ENCODE data around the gene RANBP10. TPM values are rescaled to one million over a fixed set of nuclear protein-coding genes. Genes with fewer than 3 reads are reported as not detected.

RANBP10 gene
- total RNA-seq, 2 experiments from 2014 or later: 12.3 to 20.0 TPM

DNA sequence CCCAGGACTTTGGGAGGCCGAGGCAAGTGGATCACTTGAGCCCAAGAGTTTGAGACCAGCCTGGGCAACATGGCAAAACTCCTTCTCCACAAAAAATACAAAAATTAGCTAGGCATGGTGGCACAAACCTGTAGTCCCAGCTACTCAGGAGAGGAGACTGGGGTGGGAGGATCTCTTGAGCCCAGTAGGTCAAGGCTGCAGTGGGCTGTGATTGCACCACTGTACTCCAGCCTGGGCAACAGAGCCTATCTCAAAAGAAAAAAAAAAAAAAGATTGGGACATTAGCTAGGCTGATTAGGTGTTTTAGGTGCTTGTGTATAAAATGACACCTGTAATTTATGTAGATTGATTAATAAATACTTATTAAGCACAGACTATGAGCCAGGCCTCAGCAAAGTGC, 97.3 kb downstream of the RANBP10 start:
- Histone ChIP-seq H3K4me1 (ENCODE audit: insufficient read depth, low read length, poor library complexity, severe bottlenecking) (peaks cover under 1% of the 10 kb centered on the region), H3K4me2 (ENCODE audit: low read length) (no peak overlapping the region), H3K9me3 (ENCODE audit: low read length) (no peaks in the 10 kb centered on the region), H3K4me3 (ENCODE audit: low read depth, low read length, poor library complexity, severe bottlenecking) (no peak overlapping the region), H3K9me2 (ENCODE audit: insufficient read depth, low read length) (no peaks in the 10 kb centered on the region), H3K27ac (ENCODE audit: low read depth, low read length, poor library complexity, severe bottlenecking) (no peak overlapping the region), H3K79me2 (ENCODE audit: insufficient read depth, low read depth, low read length) (peaks cover 8% of the 10 kb centered on the region; the same call in 1 of the 2 replicates), H4K20me1 (ENCODE audit: insufficient read depth, low read length) (no peaks in the 10 kb centered on the region), H2AFZ (ENCODE audit: low read length) (no peak overlapping the region), H3K36me3 (ENCODE audit: insufficient read depth, low read length) (no peaks in the 10 kb centered on the region)
- BruUV-seq (replicated peaks): no TSS peak
- no peak for DNase-seq (ENCODE audit: low spot score)
- intact Hi-C loops (cut with micrococcal nuclease; ENCODE audit: unreplicated experiment): no loop called here
- ChIA-PET CTCF (ENCODE audit: unreplicated experiment) (no interaction called here), POLR2A (interaction anchor here (0.7 to 1.1 kb wide), 3 partner anchors 11 to 109 kb away, joined by 3 to 5 read pairs (median 3); no protein-coding TSS in a partner anchor)
- TF ChIP-seq CTCF (conservative IDR thresholded peaks at IDR 0.05; ENCODE audit: low read length): no peak
- TF ChIP-seq EZH2phosphoT487 (IDR thresholded peaks at IDR 0.05; ENCODE audit: borderline replicate concordance, low read depth, low read length): no peak

- CTCF ChIA-PET (ENCODE audit: unreplicated experiment): no interaction called here
- H2AFZ ChIP-seq (ENCODE audit: low read length): no peak overlapping the region
- no peak for DNase-seq (ENCODE audit: low spot score)
- POLR2A ChIA-PET: interaction anchor here (0.6 to 1.0 kb wide), 3 partner anchors 16 to 1455 kb away, joined by 3 to 5 read pairs (median 4); no protein-coding TSS in a partner anchor
- no peak overlapping the region for H3K27ac ChIP-seq (ENCODE audit: low read depth, low read length, poor library complexity, severe bottlenecking)
- BruUV-seq (replicated peaks): no TSS peak
- H3K9me2 ChIP-seq (ENCODE audit: insufficient read depth, low read length): no peaks in the 10 kb centered on the region
- no peak overlapping the region for H3K4me3 ChIP-seq (ENCODE audit: low read depth, low read length, poor library complexity, severe bottlenecking)
- TF ChIP-seq EZH2phosphoT487 (IDR thresholded peaks at IDR 0.05; ENCODE audit: borderline replicate concordance, low read depth, low read length) (no peak), CTCF (conservative IDR thresholded peaks at IDR 0.05; ENCODE audit: low read length) (no peak)
- H3K79me2 ChIP-seq (ENCODE audit: insufficient read depth, low read depth, low read length): peaks cover 3% of the 10 kb centered on the region; the same call in 1 of the 2 replicates
- intact Hi-C loops (cut with micrococcal nuclease; ENCODE audit: unreplicated experiment): no loop called here
- no peaks in the 10 kb centered on the region for H3K9me3 ChIP-seq (ENCODE audit: low read length)
- peaks cover 5% of the 10 kb centered on the region for H3K4me1 ChIP-seq (ENCODE audit: insufficient read depth, low read length, poor library complexity, severe bottlenecking)
- no peaks in the 10 kb centered on the region for H4K20me1 ChIP-seq (ENCODE audit: insufficient read depth, low read length)
- no peaks in the 10 kb centered on the region for H3K36me3 ChIP-seq (ENCODE audit: insufficient read depth, low read length)
- no peak overlapping the region for H3K4me2 ChIP-seq (ENCODE audit: low read length)
These were observed 98.0 kb downstream of the RANBP10 start for GRCh38 chr16:67708368-67708771.

GRCh38 chr16:67707790-67708189, 98.6 kb downstream of the RANBP10 start:
- no TSS peak for BruUV-seq (replicated peaks)
- Histone ChIP-seq H3K4me3 (ENCODE audit: low read depth, low read length, poor library complexity, severe bottlenecking) (no peak overlapping the region), H3K4me2 (ENCODE audit: low read length) (no peak overlapping the region), H2AFZ (ENCODE audit: low read length) (no peak overlapping the region), H3K36me3 (ENCODE audit: insufficient read depth, low read length) (no peaks in the 10 kb centered on the region), H3K4me1 (ENCODE audit: insufficient read depth, low read length, poor library complexity, severe bottlenecking) (peaks cover 5% of the 10 kb centered on the region), H3K79me2 (ENCODE audit: insufficient read depth, low read depth, low read length) (peaks cover 4% of the 10 kb centered on the region; the same call in 1 of the 2 replicates), H3K9me3 (ENCODE audit: low read length) (no peaks in the 10 kb centered on the region), H3K27ac (ENCODE audit: low read depth, low read length, poor library complexity, severe bottlenecking) (no peak overlapping the region), H3K9me2 (ENCODE audit: insufficient read depth, low read length) (no peaks in the 10 kb centered on the region), H4K20me1 (ENCODE audit: insufficient read depth, low read length) (no peaks in the 10 kb centered on the region)
- ChIA-PET CTCF (ENCODE audit: unreplicated experiment) (no interaction called here), POLR2A (interaction anchor here (0.6 to 1.0 kb wide), 2 partner anchors 15 to 1456 kb away, joined by 4 to 5 read pairs; no protein-coding TSS in a partner anchor)
- TF ChIP-seq EZH2phosphoT487 (IDR thresholded peaks at IDR 0.05; ENCODE audit: borderline replicate concordance, low read depth, low read length): no peak
- TF ChIP-seq CTCF (conservative IDR thresholded peaks at IDR 0.05; ENCODE audit: low read length): no peak
- no peak for DNase-seq (ENCODE audit: low spot score)
- intact Hi-C loops (cut with micrococcal nuclease; ENCODE audit: unreplicated experiment): no loop called here
